ENCODE results near the gene SRPK2.
"Not testable (repeated sequence)": the region's sequence is repeated elsewhere in the genome, so short reads cannot be mapped to it uniquely, and the experiment has no call there.

SRPK2 gene

GRCh38 chr7:105304040-105304895 is 84.5 kb downstream of the SRPK2 start:
- DNase-seq (ENCODE audit: low spot score), result peak; percentile 41

GRCh38 chr7:105300587-105300986 is 88.1 kb downstream of the SRPK2 start:
- not testable (repeated sequence) for DNase-seq (ENCODE audit: low spot score)

GRCh38 chr7:105298439-105298894 is 90.3 kb downstream of the SRPK2 start:
- no peak for DNase-seq (ENCODE audit: low spot score)

- DNase-seq (ENCODE audit: low spot score), result no peak
These were observed 90.7 kb downstream of the SRPK2 start for GRCh38 chr7:105297985-105298384.

GRCh38 chr7:105297309-105297708 is 91.4 kb downstream of the SRPK2 start:
- DNase-seq (ENCODE audit: low spot score), result no peak

GRCh38 chr7:105296491-105296890 is 92.2 kb downstream of the SRPK2 start:
- no peak for DNase-seq (ENCODE audit: low spot score)

- no peak for DNase-seq (ENCODE audit: low spot score)
These were observed 92.9 kb downstream of the SRPK2 start for GRCh38 chr7:105295596-105296352.

GRCh38 chr7:105294482-105294881 is 94.2 kb downstream of the SRPK2 start:
- not testable (repeated sequence) for DNase-seq (ENCODE audit: low spot score)

- DNase-seq (ENCODE audit: low spot score), result no peak
These were observed 99.0 kb downstream of the SRPK2 start for GRCh38 chr7:105289704-105290103.

GRCh38 chr7:105286441-105286840 is 102.3 kb downstream of the SRPK2 start:
- DNase-seq (ENCODE audit: low spot score), result no peak

GRCh38 chr7:105285118-105285874 is 103.4 kb downstream of the SRPK2 start:
- no peak for DNase-seq (ENCODE audit: low spot score)

GRCh38 chr7:105284014-105284413 is 104.7 kb downstream of the SRPK2 start:
- no peak for DNase-seq (ENCODE audit: low spot score)

GRCh38 chr7:105281966-105282365 is 106.8 kb downstream of the SRPK2 start:
- no peak for DNase-seq (ENCODE audit: low spot score)

- peak; percentile 49 for DNase-seq (ENCODE audit: low spot score)
These were observed 109.1 kb downstream of the SRPK2 start for GRCh38 chr7:105279688-105280007.

- peak; percentile 19 for DNase-seq (ENCODE audit: low spot score)
These were observed 109.6 kb downstream of the SRPK2 start for GRCh38 chr7:105278973-105279687.

- DNase-seq (ENCODE audit: low spot score), result no peak
These were observed 110.2 kb downstream of the SRPK2 start for GRCh38 chr7:105278565-105278964.

GRCh38 chr7:105277341-105277740 is 111.4 kb downstream of the SRPK2 start:
- peak; percentile 92 for DNase-seq (ENCODE audit: low spot score)

- no peak for DNase-seq (ENCODE audit: low spot score)
These were observed 118.6 kb downstream of the SRPK2 start for GRCh38 chr7:105270117-105270516.

- DNase-seq (ENCODE audit: low spot score), result no peak
These were observed 119.3 kb downstream of the SRPK2 start for GRCh38 chr7:105269397-105269796.

GRCh38 chr7:105268511-105269392 is 120.0 kb downstream of the SRPK2 start:
- peak; percentile 54 for DNase-seq (ENCODE audit: low spot score)

GRCh38 chr7:105268056-105268455 is 120.7 kb downstream of the SRPK2 start:
- DNase-seq (ENCODE audit: low spot score), result peak; percentile 81

Measured in kidney tubule cell (primary cell).